K562 (cell line): ENCODE results near the gene ZNF407. TPM values are rescaled to one million over a fixed set of nuclear protein-coding genes. Genes with fewer than 3 reads are reported as not detected.

Experiments
- FOXJ3 ChIP-seq: sonication (generic); formaldehyde crosslinking; IDR thresholded peaks from 2 replicates; pipeline ENCODE4 v1.4.0; 2020; ENCODE audit warnings: mild to moderate bottlenecking, missing genetic modification reagents
- PATZ1 ChIP-seq: fragments of 250-450 bp; sonication (Bioruptor Pico); IDR thresholded peaks from 2 replicates; pipeline ENCODE4 v1.5.0; 2020; ENCODE audit warnings: mild to moderate bottlenecking, borderline replicate concordance
- POLR2AphosphoS2 ChIP-seq: IDR thresholded peaks from 2 replicates; pipeline ENCODE4 v1.6.1; 2012; ENCODE audit warnings: low read length, improper control_type of control experiment
- TAF1 ChIP-seq: IDR thresholded peaks from 2 replicates; pipeline ENCODE4 v1.6.1; 2011; ENCODE audit warnings: mild to moderate bottlenecking, low read length, moderate library complexity; ENCODE audit not compliant: insufficient read depth, control insufficient read depth, severe bottlenecking; ENCODE audit errors: extremely low read depth
- THRB ChIP-seq: fragments of 450-650 bp; formaldehyde crosslinking; conservative IDR thresholded peaks from 2 replicates; pipeline ENCODE4 v1.4.0; 2022; ENCODE audit warnings: mild to moderate bottlenecking, missing genetic modification characterization
- polyA plus RNA-seq, 8 experiments: library from polyadenylated mRNA; depleted of rRNA in 4 of 8; stranded (reverse) in 5 of 8; unstranded in 3 of 8; fragments of >200 nt; fragmentation: Nextera tagmentation in 2 of 8; fragmentation: Illumina TruSeq in 1 of 8; extraction: Ambion mirVana in 2 of 8; extraction: Trizol in 1 of 8; gene quantifications; 2 replicates each; pipeline versions ENCODE4 v1.2.1 to v1.2.3, GENCODE V29; 2011 to 2014; ENCODE audit warnings: inconsistent platforms in 1 of 8, missing spikeins in 1 of 8
- total RNA-seq, 7 experiments: library from RNA; depleted of rRNA in 6 of 7; stranded (reverse); fragments of >200 nt in 6 of 7; fragmentation: Illumina TruSeq in 2 of 7; extraction: Trizol in 2 of 7; gene quantifications; 2 replicates each; pipeline versions ENCODE4 v1.2.1 to v1.2.3, GENCODE V29; 2011 to 2021; ENCODE audit warnings: low replicate concordance in 1 of 7
- TF ChIP-seq, protein P1 (sequence below): fragments of 450-650 bp; IDR thresholded peaks from 2 replicates; pipeline ENCODE4 v1.6.1; 2016; ENCODE audit warnings: mild to moderate bottlenecking

The ZNF407 gene
- total and polyA plus RNA-seq, 9 of the 15 experiments (the other 6 are each of a cell fraction or from before 2014, with no cell fraction given), result 0.21 to 5.4 (median 2.3) TPM

DNA sequence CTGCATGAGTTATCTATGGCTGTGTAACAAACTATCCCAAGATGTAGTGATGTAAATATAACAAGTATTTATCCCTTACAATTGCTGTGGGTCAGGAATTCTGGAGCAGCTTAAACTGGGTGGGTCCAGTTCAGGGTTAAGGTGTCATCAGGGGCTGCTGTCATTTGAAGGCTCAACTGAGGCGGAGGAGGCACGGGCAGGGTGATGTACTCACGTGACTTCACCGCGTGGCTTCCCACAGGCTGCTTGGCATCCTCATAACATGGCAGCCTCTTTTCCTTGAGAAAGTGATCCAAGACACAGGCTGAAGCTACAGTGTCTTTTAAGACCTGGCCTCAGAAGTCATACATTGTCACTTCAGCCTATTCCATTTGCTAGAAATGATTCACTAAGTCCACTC lies 485.5 kb downstream of the ZNF407 start (continued):
- TF ChIP-seq, protein P1, sequence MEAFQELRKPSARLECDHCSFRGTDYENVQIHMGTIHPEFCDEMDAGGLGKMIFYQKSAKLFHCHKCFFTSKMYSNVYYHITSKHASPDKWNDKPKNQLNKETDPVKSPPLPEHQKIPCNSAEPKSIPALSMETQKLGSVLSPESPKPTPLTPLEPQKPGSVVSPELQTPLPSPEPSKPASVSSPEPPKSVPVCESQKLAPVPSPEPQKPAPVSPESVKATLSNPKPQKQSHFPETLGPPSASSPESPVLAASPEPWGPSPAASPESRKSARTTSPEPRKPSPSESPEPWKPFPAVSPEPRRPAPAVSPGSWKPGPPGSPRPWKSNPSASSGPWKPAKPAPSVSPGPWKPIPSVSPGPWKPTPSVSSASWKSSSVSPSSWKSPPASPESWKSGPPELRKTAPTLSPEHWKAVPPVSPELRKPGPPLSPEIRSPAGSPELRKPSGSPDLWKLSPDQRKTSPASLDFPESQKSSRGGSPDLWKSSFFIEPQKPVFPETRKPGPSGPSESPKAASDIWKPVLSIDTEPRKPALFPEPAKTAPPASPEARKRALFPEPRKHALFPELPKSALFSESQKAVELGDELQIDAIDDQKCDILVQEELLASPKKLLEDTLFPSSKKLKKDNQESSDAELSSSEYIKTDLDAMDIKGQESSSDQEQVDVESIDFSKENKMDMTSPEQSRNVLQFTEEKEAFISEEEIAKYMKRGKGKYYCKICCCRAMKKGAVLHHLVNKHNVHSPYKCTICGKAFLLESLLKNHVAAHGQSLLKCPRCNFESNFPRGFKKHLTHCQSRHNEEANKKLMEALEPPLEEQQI, result no peak
- TF ChIP-seq PATZ1, result no peak
- TF ChIP-seq THRB, result no peak
- TF ChIP-seq POLR2AphosphoS2, result no peak
- TF ChIP-seq TAF1, result no peak
- no peak for TF ChIP-seq FOXJ3
